RWPE2 (cell line): Measurements from ENCODE around the gene RPS15.

Experiments
- ATAC-seq: fragments of 200-7000 bp; cut with Tn5 transposase; 3 replicates; pipeline ENCODE4 v1.9.1; 2021; ENCODE audit warnings: low read depth
- DNase-seq: peaks from one replicate; pipeline ENCODE4 v3.0.0-alpha.2; 2020; ENCODE audit warnings: low spot score
- H3K27ac ChIP-seq: fragments of 450-650 bp; 2 replicates; pipeline ENCODE4 v1.5.1; 2017; ENCODE audit warnings: mild to moderate bottlenecking; ENCODE audit not compliant: poor library complexity, severe bottlenecking
- H3K27me3 ChIP-seq: fragments of 250-450 bp; sonication (Bioruptor Pico); 2 replicates; pipeline ENCODE4 v1.5.1; 2021; ENCODE audit warnings: mild to moderate bottlenecking, moderate library complexity; ENCODE audit not compliant: insufficient read depth, poor library complexity, severe bottlenecking
- H3K36me3 ChIP-seq: fragments of 250-450 bp; sonication (Bioruptor Pico); 2 replicates; pipeline ENCODE4 v1.5.1; 2020; ENCODE audit warnings: low read depth, mild to moderate bottlenecking, moderate library complexity
- H3K4me1 ChIP-seq: fragments of 250-450 bp; sonication (Bioruptor Pico); 2 replicates; pipeline ENCODE4 v1.5.1; 2021; ENCODE audit warnings: mild to moderate bottlenecking, moderate library complexity; ENCODE audit not compliant: insufficient read depth, poor library complexity, severe bottlenecking
- H3K4me3 ChIP-seq: fragments of 250-450 bp; sonication (Bioruptor Pico); 2 replicates; pipeline ENCODE4 v1.5.1; 2021; ENCODE audit warnings: mild to moderate bottlenecking, moderate library complexity; ENCODE audit not compliant: severe bottlenecking
- H3K9me3 ChIP-seq: fragments of 250-450 bp; sonication (Bioruptor Pico); 2 replicates; pipeline ENCODE4 v1.5.1; 2021; ENCODE audit warnings: mild to moderate bottlenecking, moderate library complexity; ENCODE audit not compliant: severe bottlenecking
- TF ChIP-seq, protein P1 (sequence below): fragments of 450-650 bp; IDR thresholded peaks from one replicate; pipeline ENCODE4 v1.5.1; 2017; ENCODE audit warnings: mild to moderate bottlenecking, moderate library complexity; ENCODE audit not compliant: poor library complexity, severe bottlenecking

Gene RPS15

DNA sequence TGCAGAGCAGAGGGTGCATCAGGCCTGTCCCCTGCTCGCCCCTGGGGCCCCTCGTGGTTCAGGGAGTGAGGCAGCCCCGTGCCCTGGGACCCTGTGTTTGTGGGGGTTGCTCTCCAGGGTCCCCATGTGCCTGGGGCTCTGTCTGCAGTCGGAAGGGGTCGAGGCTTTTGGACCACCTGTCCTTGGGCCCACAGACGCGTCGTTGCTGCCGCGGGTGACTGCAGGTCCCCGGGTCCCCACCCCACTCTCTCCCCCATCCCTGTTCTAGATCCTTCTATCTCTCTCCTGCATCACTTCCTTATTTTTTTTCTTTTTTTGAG, 50.0 kb downstream of the RPS15 start:
- TF ChIP-seq, protein P1, sequence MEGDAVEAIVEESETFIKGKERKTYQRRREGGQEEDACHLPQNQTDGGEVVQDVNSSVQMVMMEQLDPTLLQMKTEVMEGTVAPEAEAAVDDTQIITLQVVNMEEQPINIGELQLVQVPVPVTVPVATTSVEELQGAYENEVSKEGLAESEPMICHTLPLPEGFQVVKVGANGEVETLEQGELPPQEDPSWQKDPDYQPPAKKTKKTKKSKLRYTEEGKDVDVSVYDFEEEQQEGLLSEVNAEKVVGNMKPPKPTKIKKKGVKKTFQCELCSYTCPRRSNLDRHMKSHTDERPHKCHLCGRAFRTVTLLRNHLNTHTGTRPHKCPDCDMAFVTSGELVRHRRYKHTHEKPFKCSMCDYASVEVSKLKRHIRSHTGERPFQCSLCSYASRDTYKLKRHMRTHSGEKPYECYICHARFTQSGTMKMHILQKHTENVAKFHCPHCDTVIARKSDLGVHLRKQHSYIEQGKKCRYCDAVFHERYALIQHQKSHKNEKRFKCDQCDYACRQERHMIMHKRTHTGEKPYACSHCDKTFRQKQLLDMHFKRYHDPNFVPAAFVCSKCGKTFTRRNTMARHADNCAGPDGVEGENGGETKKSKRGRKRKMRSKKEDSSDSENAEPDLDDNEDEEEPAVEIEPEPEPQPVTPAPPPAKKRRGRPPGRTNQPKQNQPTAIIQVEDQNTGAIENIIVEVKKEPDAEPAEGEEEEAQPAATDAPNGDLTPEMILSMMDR, result no peak
- H3K9me3 ChIP-seq, result no peaks in the 10 kb centered on the region
- ATAC-seq (no peak), DNase-seq (no peak)
- no peak overlapping the region for H3K27ac ChIP-seq
- H3K4me1 ChIP-seq, result no peaks in the 10 kb centered on the region
- H3K36me3 ChIP-seq, result no peaks in the 10 kb centered on the region
- no peaks in the 10 kb centered on the region for H3K27me3 ChIP-seq
- H3K4me3 ChIP-seq, result no peak overlapping the region

DNA sequence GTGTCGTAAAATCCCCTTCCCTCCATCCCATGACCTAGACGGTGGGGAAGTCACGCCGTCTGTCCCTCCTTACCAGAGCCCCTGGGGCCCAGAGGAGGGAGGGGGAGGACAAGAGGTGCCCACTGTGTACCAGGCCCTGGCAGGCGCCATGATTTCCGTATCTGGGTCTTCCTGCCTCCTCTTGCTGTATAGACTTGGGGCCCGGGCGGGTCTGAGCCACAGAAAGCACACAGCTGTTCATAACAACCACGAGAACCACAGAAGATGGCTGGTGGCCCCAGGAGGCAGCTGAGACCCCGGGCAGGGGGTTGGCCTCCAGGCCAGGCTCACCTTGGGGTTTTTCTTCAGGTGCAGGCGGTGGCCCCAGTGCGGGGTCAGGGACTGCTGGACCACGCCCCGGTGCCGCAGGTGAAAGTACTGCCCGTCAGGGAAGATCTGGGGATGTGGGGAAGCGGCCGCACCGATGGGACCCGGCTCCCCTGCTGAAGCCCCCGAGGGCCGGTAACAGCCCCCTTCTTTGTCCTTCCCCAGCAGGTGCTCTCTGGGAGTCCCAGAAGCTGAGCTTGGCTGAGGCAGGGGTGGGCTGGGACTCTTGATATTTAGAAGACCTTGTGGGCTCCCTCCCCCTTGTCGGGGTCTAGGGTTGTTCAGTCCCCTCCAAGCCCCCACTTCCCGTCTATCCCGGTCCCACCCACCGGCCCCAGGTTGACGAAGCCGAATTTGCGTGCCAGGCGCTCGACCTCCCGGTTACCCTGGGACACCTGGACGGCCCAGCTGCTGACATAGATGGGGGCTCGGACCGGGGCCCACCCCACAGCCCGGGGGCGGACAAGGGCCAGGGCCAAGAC, 51.5 kb downstream of the RPS15 start:
- Histone ChIP-seq H3K36me3 (no peaks in the 10 kb centered on the region), H3K9me3 (no peaks in the 10 kb centered on the region), H3K27me3 (no peaks in the 10 kb centered on the region), H3K4me3 (peak overlapping the region; percentile 33), H3K27ac (no peak overlapping the region), H3K4me1 (no peaks in the 10 kb centered on the region)
- TF ChIP-seq, protein P1, result no peak
- ATAC-seq (no peak), DNase-seq (no peak)
